ENCODE measurements around the gene GRIP2. TPM values are rescaled to one million over a fixed set of nuclear protein-coding genes. Genes with fewer than 3 reads are reported as not detected.

Gene GRIP2
- total RNA-seq, 1 donor from 2014 or later, result not detected

DNA sequence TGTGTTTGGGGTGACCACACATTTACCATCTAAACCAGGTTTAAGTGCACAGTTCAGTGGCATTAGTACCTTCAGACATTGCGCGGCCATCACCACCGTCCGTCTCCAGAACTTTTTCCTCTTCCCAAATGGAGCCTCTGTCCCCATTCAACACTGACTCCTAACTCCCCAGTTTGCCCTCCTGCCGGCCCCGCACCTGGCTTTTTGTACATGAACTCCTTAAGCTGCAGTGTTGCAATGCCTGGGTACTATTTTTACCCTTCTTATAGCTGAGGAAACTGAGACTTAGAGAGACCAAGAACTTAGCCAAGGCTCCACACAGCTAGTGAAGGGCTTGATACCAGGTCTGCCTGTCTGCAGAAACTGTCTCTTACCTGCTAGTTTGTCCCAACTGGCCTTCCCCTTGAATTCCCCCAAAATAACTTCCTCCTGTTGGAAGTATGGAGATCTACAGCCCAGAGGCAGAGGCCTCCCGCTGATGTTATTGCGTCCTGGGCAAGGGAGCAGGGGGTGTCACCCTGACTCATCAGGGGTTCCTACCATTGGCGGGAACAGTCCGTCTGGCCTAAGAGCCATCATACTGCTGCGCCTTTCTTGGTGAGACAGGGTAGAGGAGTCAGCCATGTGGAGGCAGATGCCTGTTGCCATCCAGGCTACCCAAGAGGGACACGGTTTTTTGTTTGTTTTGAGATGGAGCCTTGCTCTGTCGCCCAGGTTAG, 65.6 kb downstream of the GRIP2 start:
- peaks cover 54% of the 10 kb centered on the region for H3K36me3 Mint-ChIP-seq (ENCODE audit: low read depth)
- H3K4me3 Mint-ChIP-seq (ENCODE audit: low read depth), result no peak overlapping the region
- intact Hi-C loops (cut with micrococcal nuclease), result no loop called here
- peaks cover 10% of the 10 kb centered on the region for H3K4me1 Mint-ChIP-seq (ENCODE audit: low read depth)
- no peaks in the 10 kb centered on the region for H3K27me3 Mint-ChIP-seq (ENCODE audit: low read depth)
- no peaks in the 10 kb centered on the region for H3K9me3 Mint-ChIP-seq
- no peak for DNase-seq (ENCODE audit: low spot score)
- H3K27ac Mint-ChIP-seq, result no peak overlapping the region

- peaks cover 10% of the 10 kb centered on the region for H3K4me1 Mint-ChIP-seq (ENCODE audit: low read depth)
- no peak for DNase-seq (ENCODE audit: low spot score)
- no peak overlapping the region for H3K27ac Mint-ChIP-seq
- intact Hi-C loops (cut with micrococcal nuclease), result no loop called here
- H3K9me3 Mint-ChIP-seq, result no peaks in the 10 kb centered on the region
- H3K36me3 Mint-ChIP-seq (ENCODE audit: low read depth), result peaks cover 51% of the 10 kb centered on the region
- H3K27me3 Mint-ChIP-seq (ENCODE audit: low read depth), result no peaks in the 10 kb centered on the region
- H3K4me3 Mint-ChIP-seq (ENCODE audit: low read depth), result no peak overlapping the region
These were observed 66.7 kb downstream of the GRIP2 start for GRCh38 chr3:14473411-14473891.

DNA sequence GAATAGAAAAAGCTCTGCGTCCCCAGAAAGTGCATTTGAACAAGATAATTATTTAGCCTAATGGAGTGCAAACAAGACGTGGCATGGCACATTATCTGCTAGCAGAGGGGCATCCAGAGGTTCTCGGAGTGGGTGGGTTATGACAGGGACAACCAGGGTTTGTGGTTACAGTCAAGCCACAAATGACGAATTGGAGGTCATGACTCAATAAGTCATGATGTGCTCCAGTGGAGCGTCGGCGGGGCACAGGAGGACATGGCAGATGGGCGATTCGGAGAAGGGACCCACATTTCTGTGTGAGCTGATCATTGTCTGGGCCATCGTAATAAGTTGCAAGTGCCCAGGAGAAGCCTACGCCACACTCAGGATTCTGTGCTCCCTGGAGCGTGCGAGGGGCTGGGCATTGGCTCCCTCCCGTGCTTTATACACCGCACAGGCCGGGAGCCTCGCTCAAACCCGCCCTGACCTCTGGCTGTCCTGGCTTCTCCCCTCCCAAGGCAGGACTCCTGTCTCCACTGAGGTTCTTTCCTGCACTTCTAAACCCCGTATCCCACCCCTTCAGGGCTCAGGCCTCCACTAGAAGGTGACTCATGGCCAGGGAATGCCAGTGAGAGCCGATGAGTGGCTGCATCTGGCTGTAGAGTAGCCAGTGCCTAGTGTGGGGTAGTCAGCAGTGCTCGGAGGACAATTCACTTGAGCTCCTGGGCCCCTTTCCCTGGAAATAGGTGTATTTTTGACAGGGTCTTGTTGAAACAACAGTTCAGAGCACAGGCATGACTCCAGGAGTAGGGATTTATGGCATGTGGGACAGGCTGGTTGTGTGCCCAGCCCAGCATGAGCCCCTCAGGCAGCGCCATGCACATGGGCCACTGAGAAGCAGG, 67.4 kb downstream of the GRIP2 start:
- Mint-ChIP-seq H3K36me3 (ENCODE audit: low read depth) (peaks cover 50% of the 10 kb centered on the region), H3K4me3 (ENCODE audit: low read depth) (no peak overlapping the region), H3K4me1 (ENCODE audit: low read depth) (peaks cover 10% of the 10 kb centered on the region), H3K9me3 (no peaks in the 10 kb centered on the region), H3K27me3 (ENCODE audit: low read depth) (no peaks in the 10 kb centered on the region), H3K27ac (peak overlapping the region; percentile 35)
- no peak for DNase-seq (ENCODE audit: low spot score)
- intact Hi-C loops (cut with micrococcal nuclease), result no loop called here

DNA sequence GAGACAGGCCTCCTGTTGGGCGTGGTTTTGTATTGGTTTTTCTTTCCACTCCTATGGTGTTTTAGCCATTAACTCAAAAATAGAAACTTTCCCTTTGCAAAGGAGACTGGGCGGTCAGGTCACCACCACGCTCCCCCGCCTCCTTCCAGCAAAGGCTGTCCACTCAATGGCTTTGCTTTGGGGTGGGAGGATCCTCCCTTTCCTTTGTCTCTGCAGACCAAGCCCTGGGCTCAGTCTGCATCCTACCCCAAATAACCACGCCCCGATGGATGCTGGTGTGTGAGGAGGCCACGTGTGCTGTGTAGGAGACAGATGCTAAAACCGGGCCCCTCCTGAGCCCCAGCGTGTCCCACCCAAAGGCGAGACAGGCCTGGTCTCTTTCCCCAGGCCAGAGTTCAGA, 68.5 kb downstream of the GRIP2 start:
- peaks cover 48% of the 10 kb centered on the region for H3K36me3 Mint-ChIP-seq (ENCODE audit: low read depth)
- no peak overlapping the region for H3K27ac Mint-ChIP-seq
- DNase-seq (ENCODE audit: low spot score), result no peak
- no peaks in the 10 kb centered on the region for H3K27me3 Mint-ChIP-seq (ENCODE audit: low read depth)
- peaks cover 10% of the 10 kb centered on the region for H3K4me1 Mint-ChIP-seq (ENCODE audit: low read depth)
- intact Hi-C loops (cut with micrococcal nuclease), result no loop called here
- no peaks in the 10 kb centered on the region for H3K9me3 Mint-ChIP-seq
- no peak overlapping the region for H3K4me3 Mint-ChIP-seq (ENCODE audit: low read depth)

DNA sequence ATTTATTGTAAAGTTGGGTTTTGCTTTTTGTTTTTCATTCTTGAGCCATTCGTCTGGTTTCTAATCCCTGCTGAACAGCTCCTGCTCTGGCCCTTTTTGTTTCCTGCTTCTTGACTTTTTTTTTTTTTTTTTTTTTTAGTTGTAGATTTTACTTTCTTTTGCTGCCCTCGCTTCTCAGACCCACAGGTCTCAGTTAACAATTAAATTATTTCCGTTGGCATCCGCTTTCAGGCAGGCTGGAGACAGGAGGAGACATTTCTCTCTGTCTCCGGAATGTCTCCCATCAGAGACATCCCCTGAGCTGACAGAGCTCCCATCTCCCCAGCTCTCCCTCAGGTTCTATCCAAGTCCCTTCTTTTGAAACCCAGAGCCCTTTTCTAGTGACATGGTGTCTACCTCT, 69.1 kb downstream of the GRIP2 start:
- no peaks in the 10 kb centered on the region for H3K27me3 Mint-ChIP-seq (ENCODE audit: low read depth)
- H3K4me3 Mint-ChIP-seq (ENCODE audit: low read depth), result no peak overlapping the region
- H3K9me3 Mint-ChIP-seq, result no peaks in the 10 kb centered on the region
- no peak overlapping the region for H3K27ac Mint-ChIP-seq
- DNase-seq (ENCODE audit: low spot score), result no peak
- peaks cover 10% of the 10 kb centered on the region for H3K4me1 Mint-ChIP-seq (ENCODE audit: low read depth)
- intact Hi-C loops (cut with micrococcal nuclease), result no loop called here
- H3K36me3 Mint-ChIP-seq (ENCODE audit: low read depth), result peaks cover 48% of the 10 kb centered on the region

GRCh38 chr3:14470461-14470860, 69.7 kb downstream of the GRIP2 start:
- Mint-ChIP-seq H3K4me3 (ENCODE audit: low read depth) (no peak overlapping the region), H3K36me3 (ENCODE audit: low read depth) (peaks cover 48% of the 10 kb centered on the region), H3K27me3 (ENCODE audit: low read depth) (no peaks in the 10 kb centered on the region), H3K27ac (no peak overlapping the region), H3K4me1 (ENCODE audit: low read depth) (peaks cover 10% of the 10 kb centered on the region), H3K9me3 (no peaks in the 10 kb centered on the region)
- no peak for DNase-seq (ENCODE audit: low spot score)
- intact Hi-C loops (cut with micrococcal nuclease), result no loop called here

DNA sequence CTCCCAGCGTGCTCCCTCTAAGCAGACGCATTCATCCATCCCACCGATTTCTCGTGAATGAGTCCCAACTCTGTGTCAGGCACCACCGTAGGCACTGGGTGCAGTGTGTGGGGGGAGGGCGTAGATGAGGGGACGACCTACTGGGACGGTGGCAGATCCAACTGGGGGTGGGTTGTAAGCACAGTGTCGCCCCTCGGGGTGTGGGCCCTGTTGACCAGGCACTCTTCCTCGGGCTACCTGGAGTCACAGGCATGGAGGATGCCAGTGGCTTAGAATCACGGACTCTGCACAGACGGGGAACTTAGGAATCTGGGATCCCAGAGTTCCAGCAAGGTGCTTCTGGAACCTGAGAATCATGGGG, 71.5 kb downstream of the GRIP2 start:
- Mint-ChIP-seq H3K4me3 (ENCODE audit: low read depth) (no peak overlapping the region), H3K27me3 (ENCODE audit: low read depth) (no peaks in the 10 kb centered on the region), H3K9me3 (no peaks in the 10 kb centered on the region), H3K27ac (no peak overlapping the region), H3K4me1 (ENCODE audit: low read depth) (peaks cover 10% of the 10 kb centered on the region), H3K36me3 (ENCODE audit: low read depth) (peaks cover 42% of the 10 kb centered on the region)
- no peak for DNase-seq (ENCODE audit: low spot score)
- intact Hi-C loops (cut with micrococcal nuclease), result loop anchor here (1.0 to 5.0 kb wide), 3 partner anchors 66 to 266 kb away; partner anchors contain the start of gene SLC6A6

GRCh38 chr3:14467814-14468620, 72.1 kb downstream of the GRIP2 start:
- Mint-ChIP-seq H3K9me3 (no peaks in the 10 kb centered on the region), H3K27ac (no peak overlapping the region), H3K4me3 (ENCODE audit: low read depth) (no peak overlapping the region), H3K27me3 (ENCODE audit: low read depth) (no peaks in the 10 kb centered on the region), H3K4me1 (ENCODE audit: low read depth) (peaks cover 10% of the 10 kb centered on the region), H3K36me3 (ENCODE audit: low read depth) (peaks cover 41% of the 10 kb centered on the region)
- DNase-seq (ENCODE audit: low spot score), result no peak
- intact Hi-C loops (cut with micrococcal nuclease), result loop anchor here (1.0 to 5.0 kb wide), 3 partner anchors 66 to 266 kb away; partner anchors contain the start of gene SLC6A6

DNA sequence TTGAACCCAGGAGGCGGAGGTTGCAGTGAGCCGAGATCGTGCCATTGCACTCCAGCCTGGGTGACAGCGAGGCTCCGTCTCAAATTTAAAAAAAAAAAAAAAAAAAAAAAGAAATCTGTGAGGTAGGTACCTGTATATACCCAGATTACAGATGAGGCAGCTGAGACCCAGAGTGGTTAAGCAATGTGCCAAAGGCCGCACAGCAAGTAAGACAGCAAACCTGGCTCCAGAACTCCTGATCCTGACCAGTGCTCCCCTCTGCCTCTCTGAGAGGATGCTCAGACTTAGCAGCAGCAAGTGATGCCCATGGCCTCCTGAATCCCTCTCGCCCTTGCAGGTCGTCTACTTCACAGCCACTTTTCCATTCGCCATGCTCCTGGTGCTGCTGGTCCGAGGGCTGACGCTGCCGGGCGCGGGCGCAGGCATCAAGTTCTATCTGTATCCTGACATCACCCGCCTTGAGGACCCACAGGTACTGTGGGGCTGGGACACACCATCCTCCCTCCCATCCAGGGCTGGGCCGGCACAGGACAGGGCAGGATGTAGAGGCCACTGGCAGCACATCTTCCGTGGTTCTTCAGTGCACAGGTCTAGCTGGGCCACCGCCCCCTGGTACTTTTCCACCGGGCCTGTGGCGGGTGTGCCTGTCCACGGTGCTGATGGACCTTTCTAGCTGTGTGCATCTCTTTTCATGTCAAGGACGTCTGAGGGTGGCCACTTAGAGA, 73.8 kb downstream of the GRIP2 start:
- no peak overlapping the region for H3K27ac Mint-ChIP-seq
- peaks cover 9% of the 10 kb centered on the region for H3K4me1 Mint-ChIP-seq (ENCODE audit: low read depth)
- intact Hi-C loops (cut with micrococcal nuclease), result loop anchor here (5.0 kb wide), 1 partner anchor 264 kb away; no protein-coding TSS in a partner anchor
- DNase-seq (ENCODE audit: low spot score), result no peak
- H3K9me3 Mint-ChIP-seq, result no peaks in the 10 kb centered on the region
- H3K27me3 Mint-ChIP-seq (ENCODE audit: low read depth), result no peaks in the 10 kb centered on the region
- no peak overlapping the region for H3K4me3 Mint-ChIP-seq (ENCODE audit: low read depth)
- peaks cover 44% of the 10 kb centered on the region for H3K36me3 Mint-ChIP-seq (ENCODE audit: low read depth)

- no peak overlapping the region for H3K4me3 Mint-ChIP-seq (ENCODE audit: low read depth)
- intact Hi-C loops (cut with micrococcal nuclease), result loop anchor here (5.0 kb wide), 1 partner anchor 263 kb away; no protein-coding TSS in a partner anchor
- H3K36me3 Mint-ChIP-seq (ENCODE audit: low read depth), result peaks cover 48% of the 10 kb centered on the region
- H3K27ac Mint-ChIP-seq, result no peak overlapping the region
- DNase-seq (ENCODE audit: low spot score), result no peak
- H3K9me3 Mint-ChIP-seq, result no peaks in the 10 kb centered on the region
- H3K27me3 Mint-ChIP-seq (ENCODE audit: low read depth), result no peaks in the 10 kb centered on the region
- H3K4me1 Mint-ChIP-seq (ENCODE audit: low read depth), result peaks cover 6% of the 10 kb centered on the region
These were observed 74.7 kb downstream of the GRIP2 start for GRCh38 chr3:14465425-14465824.

GRCh38 chr3:14464521-14464920, 75.6 kb downstream of the GRIP2 start:
- intact Hi-C loops (cut with micrococcal nuclease), result no loop called here
- H3K36me3 Mint-ChIP-seq (ENCODE audit: low read depth), result peaks cover 47% of the 10 kb centered on the region
- H3K27ac Mint-ChIP-seq, result no peak overlapping the region
- DNase-seq (ENCODE audit: low spot score), result no peak
- no peaks in the 10 kb centered on the region for H3K9me3 Mint-ChIP-seq
- H3K27me3 Mint-ChIP-seq (ENCODE audit: low read depth), result no peaks in the 10 kb centered on the region
- peaks cover 10% of the 10 kb centered on the region for H3K4me1 Mint-ChIP-seq (ENCODE audit: low read depth)
- H3K4me3 Mint-ChIP-seq (ENCODE audit: low read depth), result no peak overlapping the region

DNA sequence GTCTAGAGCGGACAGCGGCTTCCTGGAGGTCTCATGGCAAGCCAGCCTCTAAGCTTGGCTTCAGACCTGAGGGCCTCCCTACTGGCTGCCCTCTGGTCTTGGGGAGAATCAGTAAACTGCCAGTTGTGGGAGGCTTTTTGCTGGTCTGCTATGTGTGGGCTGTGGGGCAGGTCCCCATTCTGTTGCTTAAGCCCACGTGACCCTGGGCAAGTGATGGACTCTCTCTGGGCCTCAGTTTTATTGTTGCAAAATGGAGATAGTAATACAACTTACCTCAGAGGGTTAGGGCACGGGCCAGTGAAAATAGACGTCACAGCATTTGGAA, 76.0 kb downstream of the GRIP2 start:
- intact Hi-C loops (cut with micrococcal nuclease), result no loop called here
- Mint-ChIP-seq H3K36me3 (ENCODE audit: low read depth) (peaks cover 51% of the 10 kb centered on the region), H3K27me3 (ENCODE audit: low read depth) (no peaks in the 10 kb centered on the region), H3K4me3 (ENCODE audit: low read depth) (no peak overlapping the region), H3K9me3 (no peaks in the 10 kb centered on the region), H3K4me1 (ENCODE audit: low read depth) (peaks cover 10% of the 10 kb centered on the region), H3K27ac (no peak overlapping the region)
- no peak for DNase-seq (ENCODE audit: low spot score)
